Measurements from ENCODE around the gene SFMBT1.

GRCh38 chr3:53045518-53046170 is at the start of gene SFMBT1:
- TF ChIP-seq POLR2A (IDR thresholded peaks at IDR 0.05) = peak in 1 of 2 donors; percentile 24
- no peak for TF ChIP-seq CTCF (IDR thresholded peaks at IDR 0.05)

Measured in heart left ventricle (tissue), 13 donors.